ENCODE results near the gene KRTAP5-9. TPM values are rescaled to one million over a fixed set of nuclear protein-coding genes. Genes with fewer than 3 reads are reported as not detected.
"Not testable (repeated sequence)": the region's sequence is repeated elsewhere in the genome, so short reads cannot be mapped to it uniquely, and the experiment has no call there.

The KRTAP5-9 gene
- total RNA-seq, 6 experiments from 2014 or later, result 0.17 to 0.38 TPM; not detected in 4

GRCh38 chr11:71564430-71564829, 16.2 kb downstream of the KRTAP5-9 start:
- Histone ChIP-seq H3K4me1 (no peaks in the 10 kb centered on the region), H3K9me3 (no peaks in the 10 kb centered on the region), H3K27me3 (no peaks in the 10 kb centered on the region), H3K4me3 (no peak overlapping the region), H3K27ac (no peak overlapping the region), H3K36me3 (no peaks in the 10 kb centered on the region)
- 40% methylated on average over 1 of the region's 4 CpGs for WGBS (ENCODE audit: insufficient coverage, low coverage, low lambda C conversion rate, missing lambda C conversion rate)
- TF ChIP-seq, protein P1, sequence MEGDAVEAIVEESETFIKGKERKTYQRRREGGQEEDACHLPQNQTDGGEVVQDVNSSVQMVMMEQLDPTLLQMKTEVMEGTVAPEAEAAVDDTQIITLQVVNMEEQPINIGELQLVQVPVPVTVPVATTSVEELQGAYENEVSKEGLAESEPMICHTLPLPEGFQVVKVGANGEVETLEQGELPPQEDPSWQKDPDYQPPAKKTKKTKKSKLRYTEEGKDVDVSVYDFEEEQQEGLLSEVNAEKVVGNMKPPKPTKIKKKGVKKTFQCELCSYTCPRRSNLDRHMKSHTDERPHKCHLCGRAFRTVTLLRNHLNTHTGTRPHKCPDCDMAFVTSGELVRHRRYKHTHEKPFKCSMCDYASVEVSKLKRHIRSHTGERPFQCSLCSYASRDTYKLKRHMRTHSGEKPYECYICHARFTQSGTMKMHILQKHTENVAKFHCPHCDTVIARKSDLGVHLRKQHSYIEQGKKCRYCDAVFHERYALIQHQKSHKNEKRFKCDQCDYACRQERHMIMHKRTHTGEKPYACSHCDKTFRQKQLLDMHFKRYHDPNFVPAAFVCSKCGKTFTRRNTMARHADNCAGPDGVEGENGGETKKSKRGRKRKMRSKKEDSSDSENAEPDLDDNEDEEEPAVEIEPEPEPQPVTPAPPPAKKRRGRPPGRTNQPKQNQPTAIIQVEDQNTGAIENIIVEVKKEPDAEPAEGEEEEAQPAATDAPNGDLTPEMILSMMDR (IDR thresholded peaks at IDR 0.05), result no peak
- no peak for TF ChIP-seq POLR2A (IDR thresholded peaks at IDR 0.05)
- DNase-seq, result no peak
- peak; percentile 29 to 69 (median 36) for ATAC-seq
- intact Hi-C loops (cut with DNase I), result no loop called here

GRCh38 chr11:71565263-71565662, 17.0 kb downstream of the KRTAP5-9 start, which contains the start of gene KRTAP5-10:
KRTAP5-10 (plus strand) TSS chr11:71565563; CDS start chr11:71565588, 25 bp downstream.
- no peak within 1 kb of the TSS for H3K27ac ChIP-seq
- no peaks in the 10 kb centered on the region for H3K27me3 ChIP-seq
- no peak for DNase-seq
- H3K36me3 ChIP-seq, result no peaks in the 10 kb centered on the region
- WGBS (ENCODE audit: insufficient coverage, low coverage, low lambda C conversion rate, missing lambda C conversion rate), result 33% methylated on average over 1 of the region's 5 CpGs
- no peaks in the 10 kb centered on the region for H3K4me1 ChIP-seq
- H3K9me3 ChIP-seq, result no peaks in the 10 kb centered on the region
- no peak within 1 kb of the TSS for H3K4me3 ChIP-seq
- TF ChIP-seq, protein P1 (IDR thresholded peaks at IDR 0.05), result no peak
- no peak for TF ChIP-seq POLR2A (IDR thresholded peaks at IDR 0.05)
- ATAC-seq, result no peak
- intact Hi-C loops (cut with DNase I), result no loop called here

DNA sequence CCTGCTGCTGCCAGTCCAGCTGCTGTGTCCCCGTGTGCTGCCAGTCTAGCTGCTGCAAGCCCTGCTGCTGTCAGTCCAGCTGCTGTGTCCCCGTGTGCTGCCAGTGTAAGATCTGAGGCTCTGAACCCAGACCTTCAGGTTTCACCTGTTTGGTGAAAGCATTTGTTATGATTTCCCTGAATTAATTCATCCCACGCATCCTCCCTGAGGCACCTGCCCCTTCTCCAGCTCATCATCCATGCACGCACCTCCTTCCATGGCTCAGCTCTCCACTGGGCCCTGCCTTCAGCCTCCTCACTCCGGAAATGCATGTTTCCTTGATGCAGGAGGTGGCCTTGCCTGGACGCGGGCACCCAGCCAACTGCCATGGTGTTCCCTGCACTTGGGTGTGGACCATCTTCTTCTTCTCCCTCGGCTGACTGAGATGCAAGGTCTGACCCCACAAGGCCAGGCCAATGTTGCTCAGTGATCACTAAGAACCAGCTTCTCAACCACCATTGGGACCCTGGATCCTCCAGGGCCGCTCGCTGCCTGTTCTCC, 17.9 kb downstream of the KRTAP5-9 start:
- H3K4me3 ChIP-seq, result no peak overlapping the region
- TF ChIP-seq POLR2A (IDR thresholded peaks at IDR 0.05), result no peak
- TF ChIP-seq, protein P1 (IDR thresholded peaks at IDR 0.05), result no peak
- DNase-seq (no peak), ATAC-seq (no peak)
- WGBS (ENCODE audit: insufficient coverage, low coverage, low lambda C conversion rate, missing lambda C conversion rate), result 58% methylated on average over 3 of the region's 10 CpGs
- H3K27me3 ChIP-seq, result no peaks in the 10 kb centered on the region
- no peak overlapping the region for H3K27ac ChIP-seq
- no peaks in the 10 kb centered on the region for H3K36me3 ChIP-seq
- no peaks in the 10 kb centered on the region for H3K9me3 ChIP-seq
- no peaks in the 10 kb centered on the region for H3K4me1 ChIP-seq
- intact Hi-C loops (cut with DNase I), result no loop called here

- intact Hi-C loops (cut with DNase I); H3K27ac ChIP-seq; ATAC-seq; H3K9me3 ChIP-seq; H3K4me3 ChIP-seq; DNase-seq; H3K27me3 ChIP-seq; H3K36me3 ChIP-seq; H3K4me1 ChIP-seq: not testable (repeated sequence)
- WGBS (ENCODE audit: insufficient coverage, low coverage, low lambda C conversion rate, missing lambda C conversion rate), result 45% methylated on average over 11 of the region's 21 CpGs
Observed at GRCh38 chr11:71566626-71567599, 18.7 kb downstream of the KRTAP5-9 start.

- H3K4me1 ChIP-seq; intact Hi-C loops (cut with DNase I); H3K27ac ChIP-seq; ATAC-seq; H3K27me3 ChIP-seq; H3K9me3 ChIP-seq; H3K36me3 ChIP-seq; DNase-seq; H3K4me3 ChIP-seq: not testable (repeated sequence)
- 24% methylated on average over 7 of the region's 8 CpGs for WGBS (ENCODE audit: insufficient coverage, low coverage, low lambda C conversion rate, missing lambda C conversion rate)
Observed at GRCh38 chr11:71567633-71568032, 19.4 kb downstream of the KRTAP5-9 start.

Data from right lobe of liver (tissue), 6 donors.